OCI-LY3 (cell line): ENCODE measurements around the gene NOP9.

Experiments
- EZH2phosphoT487 ChIP-seq: fragments of 200-600 bp; shearing (Covaris generic); IDR thresholded peaks from 2 replicates; pipeline ENCODE4 v1.6.1; 2018; ENCODE audit warnings: antibody characterized with exemption, mixed run types, low read depth
- TF ChIP-seq, protein P1 (sequence below): fragments of 200-600, 300-600 bp; sonication (generic); IDR thresholded peaks from 2 replicates; pipeline ENCODE4 v1.5.1; 2014; ENCODE audit warnings: antibody characterized with exemption, low read length, low read depth

DNA sequence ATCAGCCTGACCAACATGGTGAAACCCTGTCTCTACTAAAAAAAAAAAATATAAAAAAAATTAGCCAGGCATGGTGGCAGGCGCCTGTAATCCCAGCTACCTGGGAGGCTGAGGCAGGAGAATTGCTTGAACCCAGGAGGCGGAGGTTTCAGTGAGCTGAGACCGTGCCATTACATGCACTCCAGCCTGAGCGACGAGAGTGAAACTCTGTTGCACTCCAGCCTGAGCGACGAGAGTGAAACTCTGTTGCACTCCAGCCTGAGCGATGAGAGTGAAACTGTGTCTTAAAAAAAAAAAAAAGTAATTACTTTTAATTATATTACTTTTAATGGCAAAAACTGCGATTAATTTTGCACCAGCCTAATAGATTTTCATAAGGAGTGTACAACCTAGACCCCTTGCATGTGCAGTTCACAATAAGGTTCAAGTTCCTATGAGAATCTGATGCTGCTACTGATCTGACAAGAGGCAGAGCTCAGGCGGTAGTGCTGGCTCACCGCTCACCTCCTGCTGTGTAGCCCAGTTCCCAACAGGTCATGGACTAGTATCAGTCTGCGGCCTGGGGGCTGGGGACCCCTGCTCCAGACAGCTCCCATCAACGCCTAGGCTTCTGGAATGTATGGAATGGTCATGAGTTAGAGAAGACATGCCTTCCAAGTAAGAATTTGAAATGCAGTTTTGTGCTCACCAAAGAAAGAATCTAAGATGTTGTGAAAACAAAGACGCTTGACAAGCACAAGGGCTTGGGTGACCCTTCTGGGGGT is 21.7 kb downstream of the NOP9 start:
- TF ChIP-seq, protein P1, sequence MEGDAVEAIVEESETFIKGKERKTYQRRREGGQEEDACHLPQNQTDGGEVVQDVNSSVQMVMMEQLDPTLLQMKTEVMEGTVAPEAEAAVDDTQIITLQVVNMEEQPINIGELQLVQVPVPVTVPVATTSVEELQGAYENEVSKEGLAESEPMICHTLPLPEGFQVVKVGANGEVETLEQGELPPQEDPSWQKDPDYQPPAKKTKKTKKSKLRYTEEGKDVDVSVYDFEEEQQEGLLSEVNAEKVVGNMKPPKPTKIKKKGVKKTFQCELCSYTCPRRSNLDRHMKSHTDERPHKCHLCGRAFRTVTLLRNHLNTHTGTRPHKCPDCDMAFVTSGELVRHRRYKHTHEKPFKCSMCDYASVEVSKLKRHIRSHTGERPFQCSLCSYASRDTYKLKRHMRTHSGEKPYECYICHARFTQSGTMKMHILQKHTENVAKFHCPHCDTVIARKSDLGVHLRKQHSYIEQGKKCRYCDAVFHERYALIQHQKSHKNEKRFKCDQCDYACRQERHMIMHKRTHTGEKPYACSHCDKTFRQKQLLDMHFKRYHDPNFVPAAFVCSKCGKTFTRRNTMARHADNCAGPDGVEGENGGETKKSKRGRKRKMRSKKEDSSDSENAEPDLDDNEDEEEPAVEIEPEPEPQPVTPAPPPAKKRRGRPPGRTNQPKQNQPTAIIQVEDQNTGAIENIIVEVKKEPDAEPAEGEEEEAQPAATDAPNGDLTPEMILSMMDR, result no peak
- no peak for TF ChIP-seq EZH2phosphoT487
